Right ventricle myocardium superior (tissue), 1 donor: ENCODE data around the gene UGT1A4. TPM values are rescaled to one million over a fixed set of nuclear protein-coding genes. Genes with fewer than 3 reads are reported as not detected.
A peak's percentile ranks its signal among the peaks of the same experiment; 100 is the strongest.

Experiments used
- ATAC-seq: fragments of 200-7000 bp; cut with Tn5 transposase; one replicate; pipeline ENCODE4 v1.9.1; 2020; ENCODE audit warnings: mild to moderate bottlenecking; ENCODE audit not compliant: poor library complexity
- DNase-seq: peaks from one replicate; pipeline ENCODE4 v3.0.0-alpha.2; 2020
- intact Hi-C: fragments of 100-400 bp; cut with DNase I; formaldehyde crosslinking; loops from one replicate; pipeline ENCODE4 v1.11.2; 2022
- total RNA-seq: library from RNA; stranded (reverse); fragmentation: NEBNext Ultra II Directional; extraction: Animal tissue kit (Norgen Biotek cat#: 25700); gene quantifications from one replicate; pipeline ENCODE4 v1.2.1, GENCODE V29; 2021
- donor health status: DM: no; HTN: yes; CAD: no; lungs with severe emphysema.

The UGT1A4 gene
- total RNA-seq, 1 donor from 2014 or later, result not detected

DNA sequence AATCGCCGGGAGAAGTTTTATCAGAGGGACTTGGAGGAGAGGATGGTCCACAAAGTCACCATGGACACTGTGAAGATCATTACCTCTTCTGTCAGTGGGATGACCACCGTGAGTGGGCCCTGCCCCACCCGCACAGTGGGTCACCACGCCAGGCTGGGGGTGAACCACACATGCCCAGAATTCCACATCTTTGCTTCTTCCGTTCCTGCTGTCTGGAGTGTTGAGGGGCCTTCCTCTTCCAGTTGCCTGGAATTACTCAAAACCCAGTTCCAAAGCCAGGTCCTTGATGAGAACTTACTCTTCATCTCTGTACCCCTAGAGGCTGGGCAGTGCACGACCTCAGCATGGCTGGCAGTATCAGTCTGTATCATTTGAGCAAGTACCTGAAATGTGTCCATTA, 81.7 kb downstream of the UGT1A4 start:
- ATAC-seq (no peak), DNase-seq (no peak)
- intact Hi-C loops, result no loop called here

GRCh38 chr2:233801357-233802131, 83.0 kb downstream of the UGT1A4 start:
- intact Hi-C loops, result no loop called here
- ATAC-seq, result no peak
- no peak for DNase-seq

- no peak for ATAC-seq
- intact Hi-C loops, result no loop called here
- no peak for DNase-seq
Measured at GRCh38 chr2:233802132-233802815, 83.7 kb downstream of the UGT1A4 start.

DNA sequence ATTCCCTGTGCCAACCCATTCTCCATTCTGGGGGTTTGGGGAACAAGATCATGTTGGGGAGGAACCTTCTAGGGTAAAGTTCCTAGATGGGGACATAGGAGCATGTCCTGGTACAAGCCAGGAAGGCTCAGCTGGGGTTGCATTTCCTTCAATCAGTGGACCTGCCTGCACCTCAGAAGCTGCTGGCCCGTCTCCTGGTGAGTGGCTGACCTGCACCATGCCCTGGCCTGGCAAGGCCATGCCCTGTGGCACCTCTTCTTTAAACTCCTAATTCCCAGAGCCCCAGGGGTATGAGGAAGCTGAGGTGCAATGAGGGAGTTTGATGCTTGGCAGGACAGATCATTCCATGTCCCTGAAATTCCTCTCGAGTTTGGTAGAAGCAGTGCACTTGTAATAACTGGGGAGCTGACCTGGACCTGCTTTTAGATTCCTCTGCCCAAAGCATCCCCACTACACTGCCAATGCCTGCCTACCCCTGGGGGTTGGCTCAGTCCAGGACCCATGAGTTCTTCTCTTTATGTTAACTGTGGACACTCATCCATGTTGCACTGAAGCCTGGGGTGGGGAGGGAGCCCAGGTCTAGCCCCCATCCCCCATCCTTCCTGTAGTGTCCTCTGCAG, 84.9 kb downstream of the UGT1A4 start:
- intact Hi-C loops, result no loop called here
- no peak for ATAC-seq
- DNase-seq, result no peak

DNA sequence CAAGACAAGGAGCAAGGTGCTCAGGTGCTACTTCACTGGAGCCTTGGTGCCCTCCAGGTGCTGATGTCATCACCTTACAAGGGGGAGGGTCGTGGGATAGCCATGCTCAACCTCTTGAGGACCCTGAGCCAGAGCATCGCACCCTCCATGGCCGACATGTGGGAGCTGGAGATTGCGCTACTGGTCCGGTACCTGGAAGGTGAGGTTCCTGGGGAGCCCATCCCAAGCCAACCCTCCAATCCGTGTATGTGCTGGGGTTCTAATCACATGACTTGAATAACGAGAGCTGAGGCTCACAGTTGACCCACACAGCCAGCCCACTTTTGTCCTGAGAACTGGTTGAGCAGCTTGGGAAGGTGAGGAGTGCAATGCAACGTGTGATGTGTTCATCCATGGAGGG, 85.5 kb downstream of the UGT1A4 start:
- intact Hi-C loops, result no loop called here
- DNase-seq (no peak), ATAC-seq (no peak)

- DNase-seq (peak; percentile 24), ATAC-seq (no peak)
- intact Hi-C loops, result no loop called here
Measured at GRCh38 chr2:233807215-233807865, 88.8 kb downstream of the UGT1A4 start.

- ATAC-seq, result no peak
- intact Hi-C loops, result no loop called here
- DNase-seq, result no peak
Measured at GRCh38 chr2:233807966-233808935, 89.7 kb downstream of the UGT1A4 start.

DNA sequence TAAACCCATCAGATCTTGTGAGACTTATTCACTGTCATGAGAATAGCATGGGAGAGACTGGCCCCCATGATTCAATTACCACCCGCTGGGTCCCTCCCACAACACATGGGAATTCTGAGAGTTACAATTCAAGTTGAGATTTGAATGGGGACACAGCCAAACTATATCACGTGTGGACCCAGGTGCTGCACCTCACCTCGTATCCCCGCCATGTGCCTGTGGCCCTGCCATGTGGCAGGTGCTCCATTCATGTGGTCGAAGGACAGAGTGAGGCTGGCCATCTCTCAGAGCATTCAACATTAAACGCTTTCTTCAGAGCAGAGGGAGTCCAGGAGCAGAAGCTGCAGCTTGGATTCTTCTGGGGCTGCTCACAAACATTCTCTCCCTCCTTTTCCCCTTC, 91.8 kb downstream of the UGT1A4 start:
- intact Hi-C loops, result no loop called here
- DNase-seq, result no peak
- no peak for ATAC-seq

DNA sequence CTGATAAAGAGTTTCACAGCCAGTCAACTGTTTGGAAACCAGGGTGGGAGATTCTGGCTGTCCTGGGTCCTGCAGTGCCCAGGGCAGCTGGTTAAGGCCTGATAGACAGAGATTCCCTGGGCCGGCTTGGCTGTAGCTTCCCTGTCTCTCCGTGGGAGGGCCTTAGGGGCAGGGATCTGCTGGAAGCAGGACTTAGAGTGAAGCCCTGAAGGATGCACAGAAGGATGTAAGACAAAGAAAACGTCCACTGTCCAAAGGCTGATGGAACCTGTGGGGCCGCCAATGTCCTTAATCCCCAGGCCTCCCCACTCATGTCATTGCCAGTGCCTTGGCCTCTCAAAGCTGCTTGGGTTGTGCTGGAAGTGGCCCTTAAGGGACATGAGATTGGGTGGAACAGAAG, 92.6 kb downstream of the UGT1A4 start:
- DNase-seq (no peak), ATAC-seq (no peak)
- intact Hi-C loops, result no loop called here

GRCh38 chr2:233811732-233812131, 93.2 kb downstream of the UGT1A4 start:
- intact Hi-C loops, result no loop called here
- ATAC-seq (no peak), DNase-seq (no peak)

- no peak for ATAC-seq
- intact Hi-C loops, result no loop called here
Measured at GRCh38 chr2:233813236-233814055, 94.9 kb downstream of the UGT1A4 start.

DNA sequence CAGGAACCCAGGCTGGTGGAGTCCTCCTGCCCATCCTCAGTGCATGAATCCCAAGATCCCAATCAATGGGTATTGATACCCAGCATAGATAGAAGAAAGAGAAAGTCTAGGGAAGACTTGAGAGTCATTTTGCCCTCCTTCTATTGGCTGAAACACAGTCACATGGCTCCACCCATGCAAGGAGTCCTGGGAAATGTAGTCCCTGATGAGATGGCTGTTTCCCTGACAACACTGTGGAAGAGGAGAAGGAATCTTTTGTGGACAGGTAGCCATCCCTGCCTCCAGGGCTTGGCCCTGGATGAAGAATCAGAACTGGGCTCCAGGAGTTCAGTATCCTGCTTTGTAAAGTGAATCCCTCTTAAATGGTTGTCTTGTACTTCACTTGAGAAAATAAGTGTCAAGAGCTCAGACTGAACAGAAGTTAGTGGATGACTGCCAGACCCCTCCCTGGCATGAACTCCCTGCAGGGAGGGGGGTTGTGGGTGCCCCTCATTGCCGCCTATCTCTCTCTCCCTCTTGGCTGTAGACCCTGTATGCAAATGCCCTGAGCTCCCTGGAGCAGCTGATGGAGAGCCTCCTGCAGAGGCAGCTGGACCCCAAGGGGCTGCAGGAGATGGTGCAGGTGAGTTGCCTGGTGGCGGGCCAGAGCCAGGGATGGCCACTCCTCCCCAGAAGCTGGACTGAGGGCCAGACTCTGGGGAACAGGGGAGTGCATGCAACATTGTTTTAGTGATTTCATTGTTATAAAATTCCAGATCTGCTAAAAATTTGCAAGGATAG, 95.7 kb downstream of the UGT1A4 start:
- DNase-seq (no peak), ATAC-seq (no peak)
- intact Hi-C loops, result no loop called here

More at GRCh38 chr2:233813236-233814055, 94.9 kb downstream of the UGT1A4 start:
- no peak for DNase-seq

- ATAC-seq (no peak), DNase-seq (no peak)
- intact Hi-C loops, result no loop called here
Measured at GRCh38 chr2:233815861-233816260, 97.3 kb downstream of the UGT1A4 start.

GRCh38 chr2:233816334-233816733, 97.8 kb downstream of the UGT1A4 start:
- intact Hi-C loops, result no loop called here
- ATAC-seq (no peak), DNase-seq (no peak)

DNA sequence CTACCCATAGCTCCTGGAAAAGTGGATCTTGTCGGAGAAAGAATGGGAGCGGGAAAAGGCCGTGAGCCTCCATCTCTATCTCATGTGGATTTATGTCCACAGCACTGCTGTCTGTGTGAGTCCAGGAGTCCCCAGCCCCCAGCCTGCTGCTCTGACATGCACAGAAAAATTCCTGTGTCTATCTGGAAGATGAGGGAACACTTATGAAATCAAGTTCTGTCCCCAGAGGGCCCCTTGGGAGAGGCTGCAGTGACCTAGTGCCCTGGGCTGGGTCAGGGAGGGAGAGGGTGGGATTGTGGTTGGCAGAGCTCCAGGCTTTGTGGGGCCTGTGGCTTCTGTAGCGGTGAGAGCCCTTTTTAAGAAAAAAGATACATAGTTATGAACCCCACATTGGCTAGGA, 98.2 kb downstream of the UGT1A4 start:
- intact Hi-C loops, result no loop called here
- no peak for ATAC-seq
- no peak for DNase-seq

DNA sequence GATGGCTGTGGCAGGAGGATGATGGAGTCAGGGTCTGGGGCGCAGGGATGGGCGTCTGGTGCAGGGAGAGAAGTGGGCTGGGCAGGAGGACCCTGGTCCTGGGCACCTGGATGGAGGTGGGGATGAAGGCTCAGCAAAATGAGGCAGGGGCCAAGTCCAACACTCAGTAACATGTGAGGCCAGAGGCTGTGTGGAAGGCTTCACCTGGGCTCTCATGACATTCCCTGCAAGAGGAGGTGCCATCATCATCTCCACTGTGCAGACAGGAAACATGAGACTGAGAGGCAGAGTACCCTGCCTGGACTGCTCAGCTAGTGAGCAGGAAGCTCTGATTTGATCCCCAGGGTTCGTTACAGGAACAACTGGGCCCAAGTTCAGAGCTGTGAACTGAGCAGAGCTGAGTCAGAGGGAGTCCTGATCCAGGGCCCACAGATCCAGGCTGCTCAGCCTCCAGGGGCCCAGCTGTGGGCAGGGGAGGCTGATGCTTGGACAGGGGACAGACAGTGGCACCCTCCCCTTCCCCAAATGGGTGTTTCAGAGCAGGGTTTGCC, 98.9 kb downstream of the UGT1A4 start:
- no peak for DNase-seq
- intact Hi-C loops, result no loop called here
- peak; percentile 22 for ATAC-seq
